Natural killer cell treated with Interleukin-12 subunit alpha and Interleukin-12 subunit beta and Interleukin-15 and Interleukin-18, amount 100 ng/mL, for 72 hours (primary cell): ENCODE data around the gene MERTK. TPM values are rescaled to one million over a fixed set of nuclear protein-coding genes. Genes with fewer than 3 reads are reported as not detected.

Source experiments
- ATAC-seq, 2 donors: fragments of 150-1000 bp; cut with Tn5 transposase in 1 of 2; sonication (Bioruptor Pico), chemical (Tn5 transposase) in 1 of 2; 2 replicates each; pipeline ENCODE4 v1.10.0; 2021
- DNase-seq: peaks from one replicate; pipeline ENCODE4 v3.0.0; 2022; ENCODE audit warnings: low spot score
- H3K27ac Mint-ChIP-seq, 2 donors: 1 replicate in 1 of 2; 2 replicates in 1 of 2; pipeline ENCODE4 v1.8.0; 2022; ENCODE audit warnings: mixed read lengths in 2 of 2, mild to moderate bottlenecking in 1 of 2, moderate library complexity in 1 of 2
- H3K27me3 Mint-ChIP-seq, 2 donors: 1 replicate in 1 of 2; 2 replicates in 1 of 2; pipeline ENCODE4 v1.8.0; 2022; ENCODE audit warnings: mixed read lengths in 2 of 2
- H3K36me3 Mint-ChIP-seq: one replicate; pipeline ENCODE4 v1.8.0; 2022; ENCODE audit warnings: mixed read lengths
- H3K4me1 Mint-ChIP-seq, 2 donors: 1 replicate in 1 of 2; 2 replicates in 1 of 2; pipeline ENCODE4 v1.8.0; 2022; ENCODE audit warnings: low read depth in 2 of 2, mixed read lengths in 2 of 2, mild to moderate bottlenecking in 1 of 2
- H3K4me3 Mint-ChIP-seq: one replicate; pipeline ENCODE4 v1.8.0; 2022; ENCODE audit warnings: mixed read lengths
- H3K9me3 Mint-ChIP-seq: 2 replicates; pipeline ENCODE4 v1.8.0; 2022; ENCODE audit warnings: mixed read lengths
- total RNA-seq, 2 donors: library from RNA; stranded (reverse); gene quantifications; one replicate each; pipeline ENCODE4 v1.2.3, GENCODE V29; 2022

MERTK gene
- total RNA-seq, 2 donors from 2014 or later: 0.40 to 0.67 TPM

DNA sequence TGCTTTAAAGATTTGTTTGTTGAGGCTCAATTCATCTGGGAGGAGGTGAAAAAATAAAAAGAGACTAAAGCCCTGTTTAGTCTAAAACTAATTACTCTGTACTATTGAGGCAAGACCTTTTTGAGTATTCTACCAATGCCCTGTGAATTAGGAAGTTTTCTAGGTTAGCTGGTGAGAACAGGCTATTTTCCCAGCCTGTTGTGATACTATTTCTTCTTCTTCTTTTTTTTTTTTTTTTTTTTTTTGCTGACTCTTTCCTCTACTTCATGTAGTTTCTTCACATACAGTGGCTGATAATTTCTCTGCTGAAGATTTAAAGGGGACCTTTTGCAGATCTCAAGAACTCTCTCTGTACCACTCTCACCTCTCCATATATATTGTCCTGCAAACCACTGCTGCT, 147.8 kb downstream of the MERTK start:
- no peak for DNase-seq
- no peak overlapping the region for H3K4me3 Mint-ChIP-seq
- peaks cover 7% of the 10 kb centered on the region for H3K36me3 Mint-ChIP-seq

GRCh38 chr2:112047537-112048235, 149.3 kb downstream of the MERTK start:
- Mint-ChIP-seq H3K9me3 (no peaks in the 10 kb centered on the region), H3K4me1 (peaks cover 0 to 5% of the 10 kb centered on the region in 2 donors), H3K36me3 (peaks cover 7% of the 10 kb centered on the region), H3K4me3 (no peak overlapping the region), H3K27me3 (peaks cover 3 to 13% of the 10 kb centered on the region in 2 donors), H3K27ac (no peak overlapping the region)
- ATAC-seq (no peak), DNase-seq (no peak)

More for the DNA sequence above, 147.8 kb downstream of the MERTK start:
- Mint-ChIP-seq H3K27ac (peak overlapping the region in 1 of 2 donors; percentile 4), H3K9me3 (no peaks in the 10 kb centered on the region), H3K4me1 (peaks cover 0 to 5% of the 10 kb centered on the region in 2 donors), H3K27me3 (peaks cover 3 to 13% of the 10 kb centered on the region in 2 donors)
- ATAC-seq: no peak

- Mint-ChIP-seq H3K9me3 (no peaks in the 10 kb centered on the region), H3K4me1 (peaks cover under 1 to 6% of the 10 kb centered on the region in 2 donors), H3K27ac (no peak overlapping the region), H3K27me3 (peaks cover 3 to 13% of the 10 kb centered on the region in 2 donors), H3K4me3 (no peak overlapping the region), H3K36me3 (peaks cover 7% of the 10 kb centered on the region)
- ATAC-seq: no peak
- no peak for DNase-seq
Observed at GRCh38 chr2:112048236-112048592, 149.8 kb downstream of the MERTK start.

DNA sequence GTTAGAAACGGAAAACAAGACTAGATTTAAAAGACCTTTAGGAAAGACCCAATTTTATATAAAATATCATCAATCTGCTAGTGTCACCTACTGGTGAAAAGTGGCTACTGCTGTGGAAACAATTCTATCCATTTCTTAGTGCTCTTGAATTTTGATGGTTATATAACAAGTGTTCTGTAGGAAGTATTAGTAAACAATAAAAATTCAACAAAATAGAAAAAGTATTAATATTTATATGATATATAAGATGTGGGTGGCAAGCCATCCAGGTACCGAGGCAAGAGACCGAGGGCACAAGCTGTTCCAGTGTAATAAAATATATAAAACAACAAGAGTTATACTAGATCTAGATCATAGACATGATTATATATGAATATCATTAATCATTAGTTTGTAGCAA, 150.5 kb downstream of the MERTK start:
- DNase-seq: no peak
- Mint-ChIP-seq H3K27me3 (peaks cover 3 to 13% of the 10 kb centered on the region in 2 donors), H3K4me1 (peaks cover 7 to 10% of the 10 kb centered on the region in 2 donors), H3K36me3 (peaks cover 7% of the 10 kb centered on the region), H3K27ac (no peak overlapping the region), H3K9me3 (no peaks in the 10 kb centered on the region), H3K4me3 (no peak overlapping the region)
- peak in 1 of 2 donors; percentile 55 for ATAC-seq

DNA sequence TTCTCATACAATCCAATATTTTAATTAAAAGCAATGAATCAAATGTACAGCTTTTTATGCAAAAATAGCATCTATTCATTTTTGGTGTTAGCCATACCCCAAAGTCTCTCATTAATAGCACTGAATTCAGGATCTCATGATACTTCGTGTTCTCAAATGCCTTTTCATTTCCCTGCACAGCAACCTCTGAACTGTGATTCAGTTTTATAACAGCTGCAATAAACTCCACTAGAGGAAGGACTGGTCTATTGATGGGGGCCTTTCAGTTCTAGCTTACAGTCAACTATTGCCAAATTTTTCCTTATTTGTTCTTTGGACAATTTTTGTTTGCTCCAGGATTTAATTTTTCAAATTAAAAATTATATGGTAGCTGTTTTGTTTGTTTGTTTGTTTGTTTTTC, 151.9 kb downstream of the MERTK start:
- peaks cover 3 to 13% of the 10 kb centered on the region in 2 donors for H3K27me3 Mint-ChIP-seq
- no peaks in the 10 kb centered on the region for H3K9me3 Mint-ChIP-seq
- DNase-seq (no peak), ATAC-seq (no peak)
- peaks cover 7% of the 10 kb centered on the region for H3K36me3 Mint-ChIP-seq
- H3K4me1 Mint-ChIP-seq: peaks cover 9 to 10% of the 10 kb centered on the region in 2 donors
- no peak overlapping the region for H3K4me3 Mint-ChIP-seq
- H3K27ac Mint-ChIP-seq: no peak overlapping the region

GRCh38 chr2:112053917-112054846, 155.8 kb downstream of the MERTK start:
- Mint-ChIP-seq H3K36me3 (peaks cover 5% of the 10 kb centered on the region), H3K4me1 (peaks cover 27 to 34% of the 10 kb centered on the region in 2 donors), H3K27ac (peak overlapping the region; percentile 83 to 85), H3K4me3 (peak overlapping the region; percentile 94), H3K9me3 (no peaks in the 10 kb centered on the region), H3K27me3 (no peaks in the 10 kb centered on the region)
- ATAC-seq: peak; percentile 81 to 85
- peak; percentile 96 for DNase-seq

DNA sequence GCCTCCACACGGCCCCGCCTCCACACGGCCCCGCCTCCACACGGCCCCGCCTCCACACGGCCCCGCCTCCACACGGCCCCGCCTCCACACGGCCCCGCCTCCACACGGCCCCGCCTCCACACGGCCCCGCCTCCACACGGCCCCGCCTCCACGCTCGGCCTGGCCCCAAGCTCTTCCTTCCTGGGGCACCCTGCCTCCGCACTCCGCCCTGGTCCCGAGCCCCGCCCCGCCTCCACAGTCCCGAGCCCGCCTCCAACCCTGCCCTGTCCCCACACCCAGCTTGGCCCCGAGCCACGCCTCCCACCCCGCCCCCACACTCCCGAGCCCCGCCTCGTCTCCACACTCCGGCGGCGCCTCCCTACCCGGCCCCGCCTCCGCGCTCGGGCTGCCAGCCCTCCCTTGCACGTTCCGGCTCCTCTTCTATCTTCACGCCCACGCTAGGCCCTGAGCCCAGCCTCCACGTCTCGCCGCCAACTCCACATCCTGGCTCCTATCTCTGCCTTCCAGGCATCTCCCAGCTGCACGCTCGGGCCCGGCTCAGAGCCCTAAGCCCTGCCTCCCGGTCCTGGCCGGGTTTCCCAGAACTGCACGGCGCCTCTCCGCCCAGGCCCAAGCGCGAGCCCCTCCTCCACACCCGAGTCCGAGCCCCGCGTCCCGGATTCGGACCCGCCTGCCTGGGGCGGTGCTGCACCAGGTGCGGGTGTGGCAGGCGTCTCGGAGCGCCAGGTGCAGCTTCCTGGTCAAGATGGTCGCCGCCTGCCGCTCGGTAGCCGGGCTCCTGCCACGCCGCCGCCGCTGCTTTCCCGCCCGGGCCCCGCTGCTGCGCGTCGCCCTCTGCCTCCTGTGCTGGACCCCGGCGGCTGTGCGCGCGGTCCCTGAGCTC, 156.7 kb downstream of the MERTK start, which contains the start of gene TMEM87B:
TSS of gene TMEM87B (plus strand) at position 423 of the 883 bp plus-strand sequence. CDS start at position 746, 323 bp downstream.
- Mint-ChIP-seq H3K4me1 (peaks cover 21 to 34% of the 10 kb centered on the region in 2 donors), H3K36me3 (peaks cover 5% of the 10 kb centered on the region), H3K9me3 (no peaks in the 10 kb centered on the region), H3K4me3 (peak within 1 kb of the TSS; percentile 94), H3K27ac (peak within 1 kb of the TSS; percentile 85 to 88), H3K27me3 (no peaks in the 10 kb centered on the region)
- ATAC-seq (peak; percentile 87 to 88), DNase-seq (peak; percentile 98)

GRCh38 chr2:112055730-112056625, 157.6 kb downstream of the MERTK start:
- Mint-ChIP-seq H3K4me1 (peaks cover 21 to 34% of the 10 kb centered on the region in 2 donors), H3K27me3 (no peaks in the 10 kb centered on the region), H3K27ac (peak overlapping the region; percentile 84 to 88), H3K4me3 (peak overlapping the region; percentile 93), H3K9me3 (no peaks in the 10 kb centered on the region), H3K36me3 (peaks cover 5% of the 10 kb centered on the region)
- no peak for ATAC-seq
- no peak for DNase-seq

DNA sequence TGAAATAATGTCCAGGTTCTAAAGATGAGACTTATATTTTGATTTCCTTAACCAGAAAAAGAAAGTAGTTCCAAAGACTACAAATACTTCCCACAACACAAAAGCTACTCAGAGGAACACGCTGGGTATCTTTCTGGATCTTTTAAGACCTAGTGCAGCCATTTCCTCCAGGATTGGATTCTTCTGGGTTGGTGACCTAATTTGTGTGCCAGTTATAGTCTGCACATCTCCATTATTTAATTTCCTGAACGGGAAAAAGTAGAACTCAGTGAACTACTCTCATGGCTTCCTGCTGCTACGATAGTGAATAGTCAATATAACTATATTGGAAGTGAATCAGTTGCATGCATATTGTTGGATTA, 158.2 kb downstream of the MERTK start:
- Mint-ChIP-seq H3K36me3 (peaks cover 5% of the 10 kb centered on the region), H3K9me3 (no peaks in the 10 kb centered on the region), H3K4me3 (peak overlapping the region; percentile 93), H3K4me1 (peaks cover 21 to 34% of the 10 kb centered on the region in 2 donors), H3K27me3 (no peaks in the 10 kb centered on the region), H3K27ac (peak overlapping the region; percentile 84 to 88)
- ATAC-seq (no peak), DNase-seq (no peak)

DNA sequence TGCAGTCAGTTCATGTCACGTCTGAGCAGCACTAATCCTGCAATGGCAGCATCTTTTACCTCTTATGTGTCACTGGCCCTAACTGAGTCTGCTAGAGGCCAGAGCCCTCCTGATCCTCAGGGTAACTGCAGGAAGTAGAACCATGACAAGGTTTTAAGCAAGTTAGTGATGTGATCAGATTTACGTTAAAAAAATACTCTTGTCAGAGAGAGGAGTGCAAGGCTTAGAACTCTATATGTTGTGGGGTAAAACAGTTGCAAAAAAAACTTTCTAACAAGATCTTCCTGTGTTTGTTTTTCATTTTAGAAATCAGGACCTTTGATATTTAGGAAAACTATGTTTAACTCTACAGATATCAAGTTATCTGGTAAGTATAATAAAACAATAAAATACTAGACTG, 161.3 kb downstream of the MERTK start:
- Mint-ChIP-seq H3K4me1 (peaks cover 27 to 45% of the 10 kb centered on the region in 2 donors), H3K9me3 (no peaks in the 10 kb centered on the region), H3K36me3 (peaks cover 15% of the 10 kb centered on the region), H3K4me3 (no peak overlapping the region), H3K27me3 (no peaks in the 10 kb centered on the region), H3K27ac (no peak overlapping the region)
- ATAC-seq: no peak
- no peak for DNase-seq

GRCh38 chr2:112061299-112061698, 162.9 kb downstream of the MERTK start:
- ATAC-seq: no peak
- Mint-ChIP-seq H3K4me1 (peaks cover 32 to 48% of the 10 kb centered on the region in 2 donors), H3K4me3 (no peak overlapping the region), H3K27me3 (no peaks in the 10 kb centered on the region), H3K9me3 (no peaks in the 10 kb centered on the region), H3K27ac (no peak overlapping the region), H3K36me3 (peaks cover 23% of the 10 kb centered on the region)
- no peak for DNase-seq

DNA sequence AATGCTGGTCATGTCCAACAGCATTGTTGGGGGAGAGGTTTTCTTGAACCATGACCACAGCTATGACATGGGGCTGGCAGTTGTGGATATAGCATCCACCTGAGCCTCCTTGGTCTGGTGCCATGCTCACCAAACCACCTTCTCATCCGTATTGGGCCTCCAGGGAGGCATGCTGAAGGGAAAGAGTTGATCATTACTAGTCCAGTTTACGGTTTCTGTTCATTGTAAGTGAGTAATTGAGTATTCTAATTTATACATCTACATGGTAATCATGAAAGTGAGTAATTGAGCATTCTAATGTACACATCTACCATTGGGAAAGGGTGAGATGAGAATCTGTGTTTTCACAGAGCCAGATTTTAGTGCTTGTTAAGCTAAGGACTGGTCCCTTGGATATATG, 163.4 kb downstream of the MERTK start:
- ATAC-seq: no peak
- peaks cover 25% of the 10 kb centered on the region for H3K36me3 Mint-ChIP-seq
- no peak overlapping the region for H3K27ac Mint-ChIP-seq
- H3K4me3 Mint-ChIP-seq: no peak overlapping the region
- no peaks in the 10 kb centered on the region for H3K27me3 Mint-ChIP-seq
- no peaks in the 10 kb centered on the region for H3K9me3 Mint-ChIP-seq
- H3K4me1 Mint-ChIP-seq: peaks cover 30 to 46% of the 10 kb centered on the region in 2 donors
- DNase-seq: no peak
